ENCODE data around the gene HSD17B1. TPM values are rescaled to one million over a fixed set of nuclear protein-coding genes. Genes with fewer than 3 reads are reported as not detected.

The HSD17B1 gene
- total and polyA plus RNA-seq, 2 of the 13 experiments (the other 11 are each of a cell fraction or from before 2014, with no cell fraction given), result 0.54 to 0.93 TPM

DNA sequence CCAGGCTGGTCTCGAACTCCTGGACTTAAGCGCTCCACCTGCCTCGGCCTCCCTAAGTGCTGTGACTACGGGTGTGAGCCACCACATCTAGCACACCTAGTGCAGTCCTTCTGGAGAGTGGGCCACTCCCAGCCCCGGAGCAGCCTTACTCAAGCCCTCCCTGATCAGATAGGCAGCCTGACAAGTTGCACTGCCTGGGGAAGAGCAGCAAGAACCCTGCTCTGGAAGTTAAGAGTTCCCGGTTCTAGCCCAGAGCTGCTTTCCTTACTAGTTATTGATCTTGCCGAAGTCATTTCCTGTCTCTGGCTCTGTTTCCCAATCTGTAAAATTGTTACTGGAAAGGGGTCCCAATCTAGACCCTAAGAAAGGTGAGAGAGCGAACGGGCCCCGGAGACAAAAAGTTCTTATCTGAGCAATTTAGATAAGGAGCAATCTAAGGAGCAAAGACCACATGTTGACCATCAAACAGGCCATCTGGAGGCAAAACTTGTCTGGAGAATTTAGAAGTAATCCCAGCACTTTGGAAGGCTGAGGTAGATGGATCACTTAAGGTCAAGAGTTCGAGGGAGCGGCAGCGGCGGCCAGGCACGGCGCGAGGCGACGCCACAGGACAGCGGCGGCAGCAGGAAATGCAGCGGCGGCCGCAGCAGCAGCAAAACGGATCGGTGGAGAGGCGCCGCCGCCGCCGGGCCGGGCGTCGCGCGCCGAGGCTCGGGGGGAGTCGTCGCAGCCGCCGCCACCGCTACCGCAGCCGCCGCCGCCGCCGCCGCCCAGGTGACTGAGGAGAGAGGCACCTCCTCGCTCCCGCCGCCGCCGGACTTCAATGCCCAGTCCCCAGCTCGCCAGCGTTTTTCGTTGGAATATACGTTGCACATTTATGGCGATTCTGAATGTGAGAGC, 21.0 kb upstream of the HSD17B1 start (continued):
- TF ChIP-seq SMAD1 (CRISPR knock-in tag; IDR thresholded peaks at IDR 0.05; ENCODE audit: borderline replicate concordance, low read depth) (no peak), YEATS2 (CRISPR knock-in tag; IDR thresholded peaks at IDR 0.05; ENCODE audit: borderline replicate concordance) (0 out of 2 replicates have a peak, but pooled peaks have one; percentile 11), ZBTB34 (CRISPR knock-in tag; IDR thresholded peaks at IDR 0.05) (peak; percentile 38; the same call in 1 of the 2 replicates), ZNF772 (CRISPR knock-in tag; IDR thresholded peaks at IDR 0.05) (no peak), CREBL2 (CRISPR knock-in tag; IDR thresholded peaks at IDR 0.05; ENCODE audit: borderline replicate concordance) (no peak; the same call in 1 of the 2 replicates), MTF1 (CRISPR knock-in tag; IDR thresholded peaks at IDR 0.05) (no peak), KDM5B (CRISPR knock-in tag; IDR thresholded peaks at IDR 0.05; ENCODE audit: borderline replicate concordance) (no peak), ZNF234 (CRISPR knock-in tag; conservative IDR thresholded peaks at IDR 0.05) (no peak), ZNF557 (CRISPR knock-in tag; IDR thresholded peaks at IDR 0.05) (no peak), ZNF883 (CRISPR knock-in tag; IDR thresholded peaks at IDR 0.05; ENCODE audit: not compliant biosample characterization) (no peak), MEIS2 (CRISPR knock-in tag; IDR thresholded peaks at IDR 0.05) (peak; percentile 87), NR1H2 (CRISPR knock-in tag; IDR thresholded peaks at IDR 0.05; ENCODE audit: borderline replicate concordance, low read depth) (no peak), HCFC1 (IDR thresholded peaks at IDR 0.05; ENCODE audit: low read depth, low read length) (no peak), ZNF850 (CRISPR knock-in tag; conservative IDR thresholded peaks at IDR 0.05) (no peak), HDAC6 (IDR thresholded peaks at IDR 0.05; ENCODE audit: low read depth, low read length) (no peak), HNRNPUL1 (IDR thresholded peaks at IDR 0.05; ENCODE audit: low read depth, low read length) (no peak), SPEN (CRISPR knock-in tag; IDR thresholded peaks at IDR 0.05; ENCODE audit: low read depth) (no peak; the same call in 1 of the 2 replicates), ZBTB25 (CRISPR knock-in tag; IDR thresholded peaks at IDR 0.05) (peak; percentile 34; the same call in 1 of the 2 replicates)
- TF ChIP-seq, protein P1, sequence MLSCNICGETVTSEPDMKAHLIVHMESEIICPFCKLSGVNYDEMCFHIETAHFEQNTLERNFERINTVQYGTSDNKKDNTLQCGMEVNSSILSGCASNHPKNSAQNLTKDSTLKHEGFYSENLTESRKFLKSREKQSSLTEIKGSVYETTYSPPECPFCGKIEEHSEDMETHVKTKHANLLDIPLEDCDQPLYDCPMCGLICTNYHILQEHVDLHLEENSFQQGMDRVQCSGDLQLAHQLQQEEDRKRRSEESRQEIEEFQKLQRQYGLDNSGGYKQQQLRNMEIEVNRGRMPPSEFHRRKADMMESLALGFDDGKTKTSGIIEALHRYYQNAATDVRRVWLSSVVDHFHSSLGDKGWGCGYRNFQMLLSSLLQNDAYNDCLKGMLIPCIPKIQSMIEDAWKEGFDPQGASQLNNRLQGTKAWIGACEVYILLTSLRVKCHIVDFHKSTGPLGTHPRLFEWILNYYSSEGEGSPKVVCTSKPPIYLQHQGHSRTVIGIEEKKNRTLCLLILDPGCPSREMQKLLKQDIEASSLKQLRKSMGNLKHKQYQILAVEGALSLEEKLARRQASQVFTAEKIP (CRISPR knock-in tag; IDR thresholded peaks at IDR 0.05; ENCODE audit: borderline replicate concordance), result no peak
- TF ChIP-seq, protein P2, sequence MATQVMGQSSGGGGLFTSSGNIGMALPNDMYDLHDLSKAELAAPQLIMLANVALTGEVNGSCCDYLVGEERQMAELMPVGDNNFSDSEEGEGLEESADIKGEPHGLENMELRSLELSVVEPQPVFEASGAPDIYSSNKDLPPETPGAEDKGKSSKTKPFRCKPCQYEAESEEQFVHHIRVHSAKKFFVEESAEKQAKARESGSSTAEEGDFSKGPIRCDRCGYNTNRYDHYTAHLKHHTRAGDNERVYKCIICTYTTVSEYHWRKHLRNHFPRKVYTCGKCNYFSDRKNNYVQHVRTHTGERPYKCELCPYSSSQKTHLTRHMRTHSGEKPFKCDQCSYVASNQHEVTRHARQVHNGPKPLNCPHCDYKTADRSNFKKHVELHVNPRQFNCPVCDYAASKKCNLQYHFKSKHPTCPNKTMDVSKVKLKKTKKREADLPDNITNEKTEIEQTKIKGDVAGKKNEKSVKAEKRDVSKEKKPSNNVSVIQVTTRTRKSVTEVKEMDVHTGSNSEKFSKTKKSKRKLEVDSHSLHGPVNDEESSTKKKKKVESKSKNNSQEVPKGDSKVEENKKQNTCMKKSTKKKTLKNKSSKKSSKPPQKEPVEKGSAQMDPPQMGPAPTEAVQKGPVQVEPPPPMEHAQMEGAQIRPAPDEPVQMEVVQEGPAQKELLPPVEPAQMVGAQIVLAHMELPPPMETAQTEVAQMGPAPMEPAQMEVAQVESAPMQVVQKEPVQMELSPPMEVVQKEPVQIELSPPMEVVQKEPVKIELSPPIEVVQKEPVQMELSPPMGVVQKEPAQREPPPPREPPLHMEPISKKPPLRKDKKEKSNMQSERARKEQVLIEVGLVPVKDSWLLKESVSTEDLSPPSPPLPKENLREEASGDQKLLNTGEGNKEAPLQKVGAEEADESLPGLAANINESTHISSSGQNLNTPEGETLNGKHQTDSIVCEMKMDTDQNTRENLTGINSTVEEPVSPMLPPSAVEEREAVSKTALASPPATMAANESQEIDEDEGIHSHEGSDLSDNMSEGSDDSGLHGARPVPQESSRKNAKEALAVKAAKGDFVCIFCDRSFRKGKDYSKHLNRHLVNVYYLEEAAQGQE (IDR thresholded peaks at IDR 0.05; ENCODE audit: borderline replicate concordance in 1 of 2, low read depth in 1 of 2, low read length in 2 of 2), result no peak
